ENCODE measurements around the gene MAGEB4. TPM values are rescaled to one million over a fixed set of nuclear protein-coding genes. Genes with fewer than 3 reads are reported as not detected.

The MAGEB4 gene
- total RNA-seq, 8 experiments from 2014 or later, result 0.14 to 0.24 TPM; not detected in 6

Other genes with a start within 250 kb of the MAGEB4 start
- gene MAGEB2, start 26.4 kb upstream of the MAGEB4 start, total RNA-seq, result not detected
- under 1 TPM in 2 of 8 experiments, not detected in 6; 0.14 to 0.17 TPM for gene MAGEB3, start 11.3 kb upstream of the MAGEB4 start, total RNA-seq
- gene MAGEB1, start 5.1 kb downstream of the MAGEB4 start, total RNA-seq, result under 1 TPM in 1 of 8 experiments, not detected in 7; 0.19 TPM
- gene NR0B1, start 67.4 kb downstream of the MAGEB4 start, total RNA-seq, result under 1 TPM in 3 of 8 experiments, not detected in 5; 0.32 to 0.95 (median 0.43) TPM

Measured in motor neuron (in vitro differentiated cells).